ENCODE data around the gene MIER1.

MIER1 gene

GRCh38 chr1:66996018-66996682 lies 71.4 kb downstream of the MIER1 start:
- peak; percentile 84 for DNase-seq (ENCODE audit: low read depth, low spot score)

GRCh38 chr1:66998972-66999371 lies 74.2 kb downstream of the MIER1 start:
- no peak for DNase-seq (ENCODE audit: low read depth, low spot score)

DNA sequence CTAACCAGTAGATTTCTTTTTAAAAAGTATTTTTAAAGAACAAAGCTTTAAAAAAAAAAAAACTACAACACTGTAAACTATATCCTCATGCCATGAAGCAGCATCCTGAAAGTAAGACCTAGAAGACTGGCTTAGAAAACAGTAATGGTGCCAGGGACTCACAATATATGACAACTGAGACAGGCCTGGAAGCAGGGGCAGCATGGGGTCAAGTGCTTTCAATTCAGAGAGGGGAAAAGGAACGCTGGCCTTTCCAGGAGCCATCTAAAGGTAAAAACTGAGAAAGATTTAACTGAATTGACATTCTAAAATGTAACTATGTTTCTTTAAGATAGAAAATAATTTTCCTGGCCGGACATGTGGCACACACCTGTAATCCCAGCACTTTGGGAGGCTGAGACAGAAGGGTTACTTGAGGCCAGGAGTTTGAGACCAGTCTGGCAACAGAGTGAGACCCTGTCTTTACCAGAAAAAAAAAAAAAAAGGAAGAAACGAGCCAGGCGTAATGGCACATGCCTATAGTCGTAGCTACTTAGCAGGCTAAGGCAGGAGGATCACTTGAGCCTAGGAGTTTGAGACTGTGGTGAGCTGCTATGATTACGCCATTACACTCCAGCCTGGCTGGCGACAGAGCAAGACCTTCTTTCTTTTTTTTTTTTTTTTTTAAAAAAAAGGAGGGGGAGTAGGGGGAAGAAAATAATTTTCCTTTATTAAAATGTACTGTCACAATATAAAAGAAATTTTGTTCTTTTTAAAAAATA lies 75.0 kb downstream of the MIER1 start:
- no peak for DNase-seq (ENCODE audit: low read depth, low spot score)

GRCh38 chr1:67001682-67002425 lies 77.1 kb downstream of the MIER1 start:
- DNase-seq (ENCODE audit: low read depth, low spot score), result no peak

- no peak for DNase-seq (ENCODE audit: low read depth, low spot score)
Observed at GRCh38 chr1:67004176-67004575, 79.4 kb downstream of the MIER1 start.

DNA sequence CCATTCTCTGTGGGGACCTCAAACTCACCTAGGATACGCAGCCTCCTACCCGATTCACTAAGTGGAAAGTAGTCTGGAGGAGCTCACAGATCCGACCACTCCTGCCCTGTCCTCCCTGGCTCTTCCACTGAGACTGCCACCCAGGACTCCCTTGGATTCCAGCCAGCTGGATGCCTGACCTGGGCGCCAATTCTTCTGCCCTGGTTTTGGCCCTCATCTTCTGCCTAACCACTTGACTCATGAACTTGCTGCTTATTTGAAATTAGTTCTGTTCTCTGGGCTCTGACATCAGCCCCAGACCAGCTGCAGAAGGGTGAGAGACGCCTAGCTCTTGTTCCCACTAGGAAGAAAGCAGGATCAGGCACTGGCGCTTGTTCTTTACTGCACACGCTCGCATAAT lies 80.3 kb downstream of the MIER1 start:
- DNase-seq (ENCODE audit: low read depth, low spot score), result no peak

- no peak for DNase-seq (ENCODE audit: low read depth, low spot score)
Observed at GRCh38 chr1:67009792-67010191, 85.0 kb downstream of the MIER1 start.

DNA sequence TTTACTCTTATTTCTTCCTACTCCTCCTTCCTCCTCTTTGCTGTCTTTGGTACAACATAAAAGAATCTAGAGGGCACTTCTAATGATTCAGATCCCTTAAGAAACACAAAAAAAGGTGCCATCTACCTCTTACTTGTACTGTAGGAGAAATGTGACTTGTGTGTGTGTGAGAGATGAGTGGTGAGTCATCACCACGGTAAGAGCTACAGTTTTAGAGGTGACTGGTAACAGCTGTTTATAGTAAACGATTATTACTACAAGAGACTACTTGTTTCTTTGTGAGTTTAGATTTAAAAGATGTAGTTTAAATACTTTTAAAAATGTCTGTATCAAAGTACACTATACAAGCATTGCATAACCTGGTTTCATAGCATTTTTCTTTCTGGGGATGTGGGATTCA lies 88.8 kb downstream of the MIER1 start:
- DNase-seq (ENCODE audit: low read depth, low spot score), result peak; percentile 53

GRCh38 chr1:67018574-67018973 lies 93.8 kb downstream of the MIER1 start:
- peak; percentile 32 for DNase-seq (ENCODE audit: low read depth, low spot score)

DNA sequence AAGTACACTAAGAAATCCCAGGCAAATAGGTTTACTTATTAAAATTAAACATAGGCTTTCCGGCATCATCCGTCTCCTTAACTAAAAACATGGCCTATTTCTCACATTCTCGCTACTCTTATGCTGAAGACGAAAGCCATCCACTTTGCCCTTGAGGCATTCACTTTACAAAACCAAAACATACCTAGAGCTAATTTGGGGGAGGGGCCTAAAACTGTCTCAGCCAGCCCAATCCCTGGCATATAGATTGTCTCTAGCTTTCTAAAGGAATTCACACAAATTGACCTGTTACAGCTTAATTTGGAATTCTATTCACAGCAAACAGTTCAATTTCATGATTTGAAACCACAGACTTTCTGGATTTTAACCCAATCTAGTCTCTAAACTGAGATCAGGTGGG lies 94.3 kb downstream of the MIER1 start:
- peak; percentile 69 for DNase-seq (ENCODE audit: low read depth, low spot score)

- DNase-seq (ENCODE audit: low read depth, low spot score), result peak; percentile 96
Observed at GRCh38 chr1:67019600-67020136, 94.9 kb downstream of the MIER1 start.

GRCh38 chr1:67020304-67020703 lies 95.5 kb downstream of the MIER1 start:
- DNase-seq (ENCODE audit: low read depth, low spot score), result peak; percentile 84

GRCh38 chr1:67020765-67021164 lies 96.0 kb downstream of the MIER1 start:
- DNase-seq (ENCODE audit: low read depth, low spot score), result no peak

GRCh38 chr1:67029472-67029871 lies 104.7 kb downstream of the MIER1 start:
- DNase-seq (ENCODE audit: low read depth, low spot score), result no peak

GRCh38 chr1:67031121-67031858 lies 106.5 kb downstream of the MIER1 start:
- DNase-seq (ENCODE audit: low read depth, low spot score), result peak; percentile 63

DNA sequence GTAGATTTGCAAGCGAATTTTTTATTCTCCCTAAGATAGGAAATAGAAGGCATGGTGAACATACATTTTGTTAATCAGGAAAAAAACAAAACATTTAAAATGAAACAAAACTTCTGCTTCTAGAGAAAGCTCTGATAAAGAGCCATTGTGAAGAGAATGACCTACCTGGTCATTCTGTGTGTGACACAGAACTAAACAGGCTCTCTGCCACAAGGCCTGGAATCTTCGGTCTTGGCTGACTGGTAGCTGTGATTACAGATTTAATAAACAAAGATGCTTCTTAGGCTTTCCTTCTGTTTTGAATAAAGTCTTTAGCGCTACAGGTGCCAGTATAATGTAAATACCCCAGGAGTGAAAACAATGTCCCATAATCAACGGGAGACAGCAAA lies 107.1 kb downstream of the MIER1 start:
- DNase-seq (ENCODE audit: low read depth, low spot score), result no peak

All from astrocyte of the hippocampus (primary cell).